HAP-1 (cell line): ENCODE results near the gene FABP6.
"Not testable (repeated sequence)": the region's sequence is repeated elsewhere in the genome, so short reads cannot be mapped to it uniquely, and the experiment has no call there.

Source experiments
- DNase-seq, 2 experiments: peaks; one replicate each; pipeline ENCODE4 v3.0.0-alpha.2; 2016 to 2020; ENCODE audit warnings: low spot score in 2 of 2
- H3K27me3 ChIP-seq: fragments of 250-450 bp; sonication (Bioruptor Pico); 2 replicates; pipeline ENCODE4 v1.5.1; 2020; ENCODE audit warnings: low read depth, mild to moderate bottlenecking, moderate library complexity
- H3K36me3 ChIP-seq: fragments of 250-450 bp; sonication (Bioruptor Pico); replicated peaks from 2 replicates; pipeline ENCODE4 v1.5.1; 2020; ENCODE audit warnings: mild to moderate bottlenecking
- H3K4me1 ChIP-seq: fragments of 250-450 bp; sonication (Bioruptor Pico); 2 replicates; pipeline ENCODE4 v1.5.1; 2020; ENCODE audit warnings: mild to moderate bottlenecking
- H3K4me3 ChIP-seq: fragments of 250-450 bp; sonication (Bioruptor Pico); 2 replicates; pipeline ENCODE4 v1.5.1; 2020; ENCODE audit warnings: mild to moderate bottlenecking, moderate library complexity
- H3K9me3 ChIP-seq: fragments of 250-450 bp; sonication (Bioruptor Pico); 2 replicates; pipeline ENCODE4 v1.5.1; 2020; ENCODE audit warnings: mild to moderate bottlenecking, moderate library complexity
- in situ Hi-C: fragments of 300-500 bp; cut with MboI; formaldehyde crosslinking; loops from 3 replicates; pipeline ENCODE4 v1.14.3; 2020; ENCODE audit warnings: low sequenced_read_pairs, inconsistent platforms, mixed read lengths

The FABP6 gene, protein sequence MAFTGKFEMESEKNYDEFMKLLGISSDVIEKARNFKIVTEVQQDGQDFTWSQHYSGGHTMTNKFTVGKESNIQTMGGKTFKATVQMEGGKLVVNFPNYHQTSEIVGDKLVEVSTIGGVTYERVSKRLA

GRCh38 chr5:160229190-160229742 lies at the start of gene FABP6:
FABP6 (plus strand) TSS chr5:160229506; CDS start chr5:160229558, 52 bp downstream.
- no peak for DNase-seq
- Histone ChIP-seq H3K4me1 (peaks cover 7% of the 10 kb centered on the region), H3K27me3 (no peaks in the 10 kb centered on the region), H3K4me3 (no peak within 1 kb of the TSS), H3K36me3 (no peaks in the 10 kb centered on the region), H3K9me3 (no peaks in the 10 kb centered on the region)
- in situ Hi-C loops, result no loop called here

DNA sequence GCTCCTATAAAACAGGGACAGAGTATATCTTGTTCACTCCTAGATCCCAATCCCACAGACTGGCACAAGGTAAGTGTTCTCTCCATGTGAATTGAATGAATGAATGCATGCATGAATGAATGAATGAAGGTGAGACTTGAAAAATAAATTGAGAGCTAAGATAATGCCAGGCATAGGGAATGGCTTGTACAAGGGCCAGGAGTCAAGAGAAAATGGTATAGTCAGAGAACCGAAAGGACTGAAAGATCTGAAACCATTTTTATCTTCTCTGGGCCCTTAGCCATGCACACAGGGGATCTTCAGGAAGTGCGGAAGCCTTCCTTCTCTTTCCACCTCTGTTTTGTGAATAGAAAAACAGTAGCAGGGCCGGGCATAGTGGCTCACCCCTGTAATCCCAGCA lies 48.4 kb upstream of the FABP6 start:
- no peaks in the 10 kb centered on the region for H3K27me3 ChIP-seq
- no peaks in the 10 kb centered on the region for H3K9me3 ChIP-seq
- DNase-seq, result no peak
- in situ Hi-C loops, result no loop called here
- no peaks in the 10 kb centered on the region for H3K36me3 ChIP-seq
- no peak overlapping the region for H3K4me3 ChIP-seq
- H3K4me1 ChIP-seq, result no peaks in the 10 kb centered on the region

DNA sequence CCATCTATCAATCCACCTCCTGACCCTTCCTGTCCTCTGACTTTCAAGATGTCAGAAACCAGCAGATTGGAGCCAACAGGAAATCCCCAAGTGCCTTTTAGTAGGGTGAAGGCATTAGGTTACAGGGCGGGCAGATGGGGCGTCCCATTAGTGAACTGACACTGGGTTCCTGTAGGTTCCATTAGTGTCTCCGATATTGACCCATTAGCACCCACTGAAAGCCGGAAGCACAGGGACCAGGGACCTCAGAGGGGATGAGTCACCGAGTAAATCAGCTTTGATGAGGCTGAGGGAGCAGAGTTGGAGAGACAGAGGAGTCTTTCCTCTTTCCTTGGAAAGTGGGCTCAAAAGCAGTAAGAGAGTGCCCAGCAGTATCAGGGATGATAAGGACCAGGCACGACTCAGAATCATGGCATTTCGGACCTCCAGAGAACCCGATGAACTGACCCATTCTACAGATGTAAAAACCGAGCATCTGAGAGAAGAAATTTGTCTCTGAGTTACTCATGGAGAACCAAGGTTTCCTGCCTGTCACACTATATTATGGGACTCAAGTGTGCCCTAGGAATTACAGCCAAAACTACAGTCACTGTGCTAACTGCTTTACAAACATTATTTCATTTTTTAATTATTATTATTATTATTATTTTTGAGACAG lies 47.2 kb upstream of the FABP6 start:
- in situ Hi-C loops, result no loop called here
- Histone ChIP-seq H3K9me3 (no peaks in the 10 kb centered on the region), H3K4me1 (no peaks in the 10 kb centered on the region), H3K4me3 (no peak overlapping the region), H3K36me3 (no peaks in the 10 kb centered on the region), H3K27me3 (no peaks in the 10 kb centered on the region)
- DNase-seq, result no peak

- Histone ChIP-seq H3K36me3 (no peaks in the 10 kb centered on the region), H3K27me3 (no peaks in the 10 kb centered on the region), H3K4me3 (no peak overlapping the region), H3K4me1 (no peaks in the 10 kb centered on the region), H3K9me3 (no peaks in the 10 kb centered on the region)
- in situ Hi-C loops, result no loop called here
- DNase-seq, result no peak
Measured at GRCh38 chr5:160183075-160183474, 46.2 kb upstream of the FABP6 start.

GRCh38 chr5:160185626-160186360 lies 43.5 kb upstream of the FABP6 start:
- H3K4me1 ChIP-seq, result no peaks in the 10 kb centered on the region
- H3K4me3 ChIP-seq, result no peak overlapping the region
- no peaks in the 10 kb centered on the region for H3K36me3 ChIP-seq
- no peak for DNase-seq
- H3K27me3 ChIP-seq, result no peaks in the 10 kb centered on the region
- in situ Hi-C loops, result no loop called here
- no peaks in the 10 kb centered on the region for H3K9me3 ChIP-seq

DNA sequence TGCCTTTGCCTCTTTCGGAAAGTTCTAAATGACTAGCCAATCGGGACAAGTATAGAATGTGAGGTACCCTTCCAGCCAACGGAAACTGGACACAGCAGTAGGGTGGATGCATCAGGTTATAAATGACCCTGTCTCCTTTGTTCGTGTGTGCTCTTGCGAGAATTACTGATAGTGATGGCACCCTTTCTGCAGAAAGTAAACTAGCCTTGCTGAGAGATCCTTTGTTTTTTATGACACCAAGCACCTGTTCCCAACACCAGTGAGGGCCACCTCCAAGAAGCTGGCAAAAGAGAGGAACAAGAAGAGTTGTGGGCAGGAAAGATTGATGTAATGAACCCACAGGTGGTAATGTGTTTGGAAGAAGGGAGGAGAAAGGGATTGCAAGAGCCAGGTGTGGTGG lies 42.8 kb upstream of the FABP6 start:
- H3K27me3 ChIP-seq, result no peaks in the 10 kb centered on the region
- H3K4me1 ChIP-seq, result no peaks in the 10 kb centered on the region
- no peaks in the 10 kb centered on the region for H3K36me3 ChIP-seq
- H3K9me3 ChIP-seq, result no peaks in the 10 kb centered on the region
- no peak overlapping the region for H3K4me3 ChIP-seq
- in situ Hi-C loops, result no loop called here
- no peak for DNase-seq

- DNase-seq, result no peak
- in situ Hi-C loops, result no loop called here
- Histone ChIP-seq H3K4me1 (no peaks in the 10 kb centered on the region), H3K9me3 (no peaks in the 10 kb centered on the region), H3K4me3 (no peak overlapping the region), H3K27me3 (no peaks in the 10 kb centered on the region), H3K36me3 (no peaks in the 10 kb centered on the region)
Measured at GRCh38 chr5:160187091-160187490, 42.2 kb upstream of the FABP6 start.

- H3K36me3 ChIP-seq, result no peaks in the 10 kb centered on the region
- no peaks in the 10 kb centered on the region for H3K4me1 ChIP-seq
- H3K9me3 ChIP-seq, result no peaks in the 10 kb centered on the region
- in situ Hi-C loops, result no loop called here
- no peak overlapping the region for H3K4me3 ChIP-seq
- DNase-seq, result no peak
- no peaks in the 10 kb centered on the region for H3K27me3 ChIP-seq
Measured at GRCh38 chr5:160188141-160189015, 40.9 kb upstream of the FABP6 start.

- H3K4me3 ChIP-seq, result no peak overlapping the region
- H3K9me3 ChIP-seq, result no peaks in the 10 kb centered on the region
- no peaks in the 10 kb centered on the region for H3K4me1 ChIP-seq
- no peaks in the 10 kb centered on the region for H3K27me3 ChIP-seq
- in situ Hi-C loops, result loop anchor here (10.0 kb wide), 1 partner anchor 152 kb away; no protein-coding TSS in a partner anchor
- H3K36me3 ChIP-seq, result no peaks in the 10 kb centered on the region
- DNase-seq, result no peak
Measured at GRCh38 chr5:160192424-160192823, 36.9 kb upstream of the FABP6 start.

- H3K9me3 ChIP-seq, DNase-seq, H3K4me3 ChIP-seq, H3K27me3 ChIP-seq, H3K36me3 ChIP-seq, H3K4me1 ChIP-seq: not testable (repeated sequence)
- in situ Hi-C loops, result loop anchor here (10.0 kb wide), 1 partner anchor 152 kb away; no protein-coding TSS in a partner anchor
Measured at GRCh38 chr5:160193076-160193475, 36.2 kb upstream of the FABP6 start.

GRCh38 chr5:160193790-160194189 lies 35.5 kb upstream of the FABP6 start:
- DNase-seq, H3K9me3 ChIP-seq, H3K4me3 ChIP-seq, H3K36me3 ChIP-seq, H3K27me3 ChIP-seq, H3K4me1 ChIP-seq: not testable (repeated sequence)
- in situ Hi-C loops, result loop anchor here (10.0 kb wide), 1 partner anchor 151 kb away; no protein-coding TSS in a partner anchor

GRCh38 chr5:160197341-160198144 lies 31.8 kb upstream of the FABP6 start:
- Histone ChIP-seq H3K4me1 (peaks cover 9% of the 10 kb centered on the region), H3K27me3 (no peaks in the 10 kb centered on the region), H3K4me3 (no peak overlapping the region), H3K36me3 (no peaks in the 10 kb centered on the region), H3K9me3 (no peaks in the 10 kb centered on the region)
- no peak for DNase-seq
- in situ Hi-C loops, result loop anchor here (10.0 kb wide), 1 partner anchor 147 kb away; no protein-coding TSS in a partner anchor

- H3K4me3 ChIP-seq, result no peak overlapping the region
- in situ Hi-C loops, result loop anchor here (10.0 kb wide), 1 partner anchor 147 kb away; no protein-coding TSS in a partner anchor
- H3K4me1 ChIP-seq, result peaks cover 9% of the 10 kb centered on the region
- no peaks in the 10 kb centered on the region for H3K9me3 ChIP-seq
- no peaks in the 10 kb centered on the region for H3K36me3 ChIP-seq
- no peaks in the 10 kb centered on the region for H3K27me3 ChIP-seq
- DNase-seq, result no peak
Measured at GRCh38 chr5:160198146-160198545, 31.2 kb upstream of the FABP6 start.
